ENCODE results near the gene MAGEA11.

The MAGEA11 gene

DNA sequence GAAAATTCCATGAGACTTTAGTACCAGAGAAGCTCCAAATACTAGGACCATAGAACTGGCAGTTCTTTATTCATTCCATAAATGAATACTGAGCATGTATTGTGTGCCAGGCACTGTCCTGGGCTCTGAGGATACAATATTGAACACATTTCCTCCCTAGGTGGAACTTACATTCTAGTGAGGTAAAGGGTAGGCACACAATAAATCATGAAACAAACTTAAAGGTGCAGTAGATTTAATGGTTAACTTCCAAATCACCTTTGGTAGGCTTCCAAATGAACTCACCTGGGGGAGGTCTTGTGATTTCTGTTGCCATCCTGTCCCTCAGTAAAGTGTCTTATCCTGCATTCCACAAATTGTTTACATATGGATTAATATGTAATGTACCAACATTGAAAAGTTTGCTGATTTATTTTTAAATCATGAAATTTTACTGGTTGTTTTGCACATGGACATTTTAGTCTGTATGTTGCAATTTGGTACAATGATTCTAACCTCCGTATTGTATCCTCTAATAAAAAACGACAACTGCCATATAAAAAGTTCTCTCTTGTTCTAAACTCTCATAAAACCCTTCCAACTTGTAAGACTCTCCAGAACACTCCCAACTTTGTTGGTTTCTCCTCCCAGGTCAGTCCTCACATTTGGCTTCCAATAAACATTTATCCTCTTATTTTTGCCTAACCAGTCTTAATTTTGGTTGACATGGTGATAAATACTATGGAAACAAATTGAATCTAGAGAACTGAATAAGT is 4.5 kb upstream of the MAGEA11 start:
- Histone ChIP-seq H3K4me1 (ENCODE audit: insufficient read depth, low read length, poor library complexity, severe bottlenecking) (no peaks in the 10 kb centered on the region), H3K36me3 (ENCODE audit: insufficient read depth, low read length) (no peaks in the 10 kb centered on the region), H3K9ac (ENCODE audit: low read depth, low read length, poor library complexity, severe bottlenecking) (no peak overlapping the region), H3K79me2 (ENCODE audit: insufficient read depth, low read length) (no peaks in the 10 kb centered on the region), H3K9me2 (replicated peaks; ENCODE audit: low read depth, low read length) (no peaks in the 10 kb centered on the region), H2AFZ (ENCODE audit: low read length) (no peak overlapping the region), H3K27me3 (ENCODE audit: insufficient read depth, low read length, poor library complexity, severe bottlenecking) (no peaks in the 10 kb centered on the region), H3K4me2 (ENCODE audit: low read depth, low read length, poor library complexity, severe bottlenecking) (no peak overlapping the region), H4K20me1 (ENCODE audit: insufficient read depth, low read length, poor library complexity, severe bottlenecking) (no peaks in the 10 kb centered on the region), H3F3A (ENCODE audit: low read depth) (no peaks in the 10 kb centered on the region), H3K4me3 (ENCODE audit: low read length, poor library complexity, severe bottlenecking) (no peak overlapping the region), H3K9me3 (ENCODE audit: insufficient read depth, low read depth, low read length) (no peaks in the 10 kb centered on the region)
- TF ChIP-seq EZH2phosphoT487 (IDR thresholded peaks at IDR 0.05; ENCODE audit: borderline replicate concordance) (no peak), CTCF (conservative IDR thresholded peaks at IDR 0.05; ENCODE audit: low read length) (no peak)

- Histone ChIP-seq H3K9me2 (replicated peaks; ENCODE audit: low read depth, low read length) (no peaks in the 10 kb centered on the region), H3K4me3 (ENCODE audit: low read length, poor library complexity, severe bottlenecking) (no peak overlapping the region), H3K36me3 (ENCODE audit: insufficient read depth, low read length) (no peaks in the 10 kb centered on the region), H3K9ac (ENCODE audit: low read depth, low read length, poor library complexity, severe bottlenecking) (no peak overlapping the region), H3K4me2 (ENCODE audit: low read depth, low read length, poor library complexity, severe bottlenecking) (no peak overlapping the region), H3K79me2 (ENCODE audit: insufficient read depth, low read length) (no peaks in the 10 kb centered on the region), H2AFZ (ENCODE audit: low read length) (no peak overlapping the region), H3K27me3 (ENCODE audit: insufficient read depth, low read length, poor library complexity, severe bottlenecking) (no peaks in the 10 kb centered on the region), H3K4me1 (ENCODE audit: insufficient read depth, low read length, poor library complexity, severe bottlenecking) (no peaks in the 10 kb centered on the region), H3F3A (ENCODE audit: low read depth) (no peaks in the 10 kb centered on the region), H3K9me3 (ENCODE audit: insufficient read depth, low read depth, low read length) (no peaks in the 10 kb centered on the region), H4K20me1 (ENCODE audit: insufficient read depth, low read length, poor library complexity, severe bottlenecking) (no peaks in the 10 kb centered on the region)
- no peak for TF ChIP-seq CTCF (conservative IDR thresholded peaks at IDR 0.05; ENCODE audit: low read length)
- no peak for TF ChIP-seq EZH2phosphoT487 (IDR thresholded peaks at IDR 0.05; ENCODE audit: borderline replicate concordance)
Measured at GRCh38 chrX:149712831-149713230, 971 bp downstream of the MAGEA11 start.

GRCh38 chrX:149713279-149714050 is 1.6 kb downstream of the MAGEA11 start:
- Histone ChIP-seq H3K9me2 (replicated peaks; ENCODE audit: low read depth, low read length) (no peaks in the 10 kb centered on the region), H3K4me1 (ENCODE audit: insufficient read depth, low read length, poor library complexity, severe bottlenecking) (no peaks in the 10 kb centered on the region), H3K9ac (ENCODE audit: low read depth, low read length, poor library complexity, severe bottlenecking) (no peak overlapping the region), H3K79me2 (ENCODE audit: insufficient read depth, low read length) (no peaks in the 10 kb centered on the region), H3K36me3 (ENCODE audit: insufficient read depth, low read length) (no peaks in the 10 kb centered on the region), H3K4me3 (ENCODE audit: low read length, poor library complexity, severe bottlenecking) (no peak overlapping the region), H3F3A (ENCODE audit: low read depth) (no peaks in the 10 kb centered on the region), H2AFZ (ENCODE audit: low read length) (no peak overlapping the region), H3K4me2 (ENCODE audit: low read depth, low read length, poor library complexity, severe bottlenecking) (no peak overlapping the region), H3K27me3 (ENCODE audit: insufficient read depth, low read length, poor library complexity, severe bottlenecking) (no peaks in the 10 kb centered on the region), H4K20me1 (ENCODE audit: insufficient read depth, low read length, poor library complexity, severe bottlenecking) (no peaks in the 10 kb centered on the region), H3K9me3 (ENCODE audit: insufficient read depth, low read depth, low read length) (no peaks in the 10 kb centered on the region)
- TF ChIP-seq EZH2phosphoT487 (IDR thresholded peaks at IDR 0.05; ENCODE audit: borderline replicate concordance) (no peak), CTCF (conservative IDR thresholded peaks at IDR 0.05; ENCODE audit: low read length) (no peak)
